Ishikawa (cell line): Measurements from ENCODE around the gene TBC1D8.

Experiments
- CEBPB ChIP-seq: IDR thresholded peaks from 2 replicates; pipeline ENCODE4 v1.6.1; 2012
- CREB1 ChIP-seq: IDR thresholded peaks from 2 replicates; pipeline ENCODE4 v1.6.1; 2012; ENCODE audit warnings: low read depth
- EGR1 ChIP-seq: IDR thresholded peaks from 2 replicates; pipeline ENCODE4 v1.6.1; 2012
- EP300 ChIP-seq: IDR thresholded peaks from 2 replicates; pipeline ENCODE4 v1.6.1; 2012; ENCODE audit warnings: borderline replicate concordance
- FOXM1 ChIP-seq: IDR thresholded peaks from 2 replicates; pipeline ENCODE4 v1.6.1; 2012; ENCODE audit warnings: low read depth, borderline replicate concordance
- MAX ChIP-seq: IDR thresholded peaks from 2 replicates; pipeline ENCODE4 v1.6.1; 2012
- NFIC ChIP-seq: IDR thresholded peaks from 2 replicates; pipeline ENCODE4 v1.6.1; 2012
- RAD21 ChIP-seq: IDR thresholded peaks from 2 replicates; pipeline ENCODE4 v1.6.1; 2012; ENCODE audit warnings: low read depth
- REST ChIP-seq: IDR thresholded peaks from 2 replicates; pipeline ENCODE4 v1.6.1; 2012; ENCODE audit warnings: low read depth, mild to moderate bottlenecking
- TAF1 ChIP-seq: IDR thresholded peaks from 2 replicates; pipeline ENCODE4 v1.6.1; 2012; ENCODE audit warnings: low read depth, mild to moderate bottlenecking
- TCF12 ChIP-seq: IDR thresholded peaks from 2 replicates; pipeline ENCODE4 v1.6.1; 2012; ENCODE audit warnings: low read depth
- TEAD4 ChIP-seq: IDR thresholded peaks from 2 replicates; pipeline ENCODE4 v1.6.1; 2012
- USF1 ChIP-seq: IDR thresholded peaks from 2 replicates; pipeline ENCODE4 v1.6.1; 2012
- YY1 ChIP-seq: IDR thresholded peaks from 2 replicates; pipeline ENCODE4 v1.6.1; 2012; ENCODE audit warnings: low read depth
- ZBTB7A ChIP-seq: IDR thresholded peaks from 2 replicates; pipeline ENCODE4 v1.6.1; 2012; ENCODE audit warnings: low read depth

TBC1D8 gene

GRCh38 chr2:100975521-100975785 is 175.7 kb downstream of the TBC1D8 start:
- TF ChIP-seq REST (no peak), RAD21 (no peak), FOXM1 (no peak), USF1 (no peak), TEAD4 (no peak), ZBTB7A (no peak), TAF1 (no peak)

- no peak for TF ChIP-seq EGR1
Observed at GRCh38 chr2:100974712-100975520, 176.3 kb downstream of the TBC1D8 start.

GRCh38 chr2:100972452-100972851 is 178.7 kb downstream of the TBC1D8 start:
- TF ChIP-seq EP300 (no peak), CREB1 (no peak), FOXM1 (no peak), CEBPB (no peak), NFIC (no peak), EGR1 (no peak), RAD21 (no peak), TAF1 (no peak), REST (no peak), YY1 (no peak), TEAD4 (no peak), USF1 (no peak), ZBTB7A (no peak), MAX (no peak), TCF12 (no peak)

GRCh38 chr2:100971221-100971620 is 180.0 kb downstream of the TBC1D8 start:
- TF ChIP-seq EP300: no peak
- no peak for TF ChIP-seq CREB1
- no peak for TF ChIP-seq TCF12
- no peak for TF ChIP-seq CEBPB
- no peak for TF ChIP-seq ZBTB7A
- no peak for TF ChIP-seq YY1
- TF ChIP-seq MAX: no peak
- no peak for TF ChIP-seq USF1
- TF ChIP-seq NFIC: no peak
- TF ChIP-seq REST: no peak
- TF ChIP-seq RAD21: no peak
- no peak for TF ChIP-seq TAF1

- TF ChIP-seq CREB1 (no peak), EGR1 (no peak), TCF12 (no peak), MAX (no peak), TAF1 (no peak), FOXM1 (no peak), YY1 (no peak), NFIC (no peak), USF1 (no peak)
Observed at GRCh38 chr2:100969998-100970397, 181.2 kb downstream of the TBC1D8 start.
